Panc1 (cell line): ENCODE data around the gene SIX3. TPM values are rescaled to one million over a fixed set of nuclear protein-coding genes. Genes with fewer than 3 reads are reported as not detected.
A peak's percentile ranks its signal among the peaks of the same experiment; 100 is the strongest.

Experiments used
- ATAC-seq: fragments of 200-7000 bp; cut with Tn5 transposase; 2 replicates; pipeline ENCODE4 v1.9.1; 2020; ENCODE audit warnings: mild to moderate bottlenecking, moderate library complexity
- Bru-seq: library from RNA; stranded (reverse); fragments of 400-500 nt; gene quantifications from one replicate; lab custom pipeline; 2021; lab: Mats Ljungman, UMichigan
- BruChase-seq, 2 experiments: library from RNA; stranded (reverse); fragments of 400-500 nt; gene quantifications; one replicate each; lab custom pipeline; 2021; lab: Mats Ljungman, UMichigan
- BruUV-seq: library from RNA; stranded (reverse); fragments of 400-500 nt; replicated peaks from 2 replicates; lab custom pipeline; 2021; lab: Mats Ljungman, UMichigan
- CTCF ChIA-PET: fragments of 300-600 bp; sonication (Branson Sonifier 250); formaldehyde crosslinking; loops from one replicate; lab custom pipeline; 2022; ENCODE audit warnings: antibody characterized with exemption; lab: Charles Lee
- POLR2A ChIA-PET: fragments of 300-600 bp; sonication (Branson Sonifier 250); formaldehyde crosslinking; loops from one replicate; lab custom pipeline; 2022; ENCODE audit warnings: antibody characterized with exemption; lab: Charles Lee
- DNase-seq: peaks from one replicate; pipeline ENCODE4 v3.0.0-alpha.2; 2010; ENCODE audit warnings: low read depth, low spot score
- H3K27ac ChIP-seq: 2 replicates; pipeline ENCODE4 v1.5.1; 2011; ENCODE audit warnings: mild to moderate bottlenecking, low read length, inconsistent platforms
- H3K27me3 ChIP-seq: fragments of 200-500 bp; sonication (Bioruptor generic); 2 replicates; pipeline ENCODE4 v1.6.0; 2014; ENCODE audit warnings: low read length, inconsistent platforms; ENCODE audit not compliant: control insufficient read depth, insufficient read depth
- H3K36me3 ChIP-seq: fragments of 200-500 bp; sonication (Bioruptor generic); 2 replicates; pipeline ENCODE4 v1.5.1; 2014; ENCODE audit warnings: inconsistent platforms, mild to moderate bottlenecking, low read length, moderate library complexity; ENCODE audit not compliant: control insufficient read depth, insufficient read depth
- H3K4me1 ChIP-seq: 2 replicates; pipeline ENCODE4 v1.5.1; 2011; ENCODE audit warnings: inconsistent platforms, mild to moderate bottlenecking, low read length, moderate library complexity; ENCODE audit not compliant: control insufficient read depth, insufficient read depth
- H3K4me3 ChIP-seq, 2 experiments: 2 replicates each; pipeline ENCODE4 v1.5.1; 2011 to 2012; ENCODE audit warnings: low read depth in 2 of 2, low read length in 2 of 2, mild to moderate bottlenecking in 2 of 2, inconsistent platforms in 1 of 2, moderate library complexity in 1 of 2
- H3K9me3 ChIP-seq: fragments of 200-500 bp; sonication (Bioruptor generic); 2 replicates; pipeline ENCODE4 v1.5.1; 2014; ENCODE audit warnings: low read depth, mild to moderate bottlenecking, inconsistent platforms, low read length, moderate library complexity; ENCODE audit not compliant: control insufficient read depth, insufficient read depth
- CTCF ChIP-seq: fragments of 450-650 bp; IDR thresholded peaks from 2 replicates; pipeline ENCODE4 v1.5.1; 2017; ENCODE audit warnings: mild to moderate bottlenecking
- POLR2AphosphoS5 ChIP-seq: IDR thresholded peaks from 2 replicates; pipeline ENCODE4 v1.6.1; 2012; ENCODE audit warnings: mild to moderate bottlenecking, low read depth, low read length, moderate library complexity
- REST ChIP-seq, 2 experiments: IDR thresholded peaks; 2 replicates each; pipeline ENCODE4 v1.6.1; 2011 to 2012; ENCODE audit warnings: low read depth in 2 of 2, control low read depth in 1 of 2, low read length in 1 of 2, mild to moderate bottlenecking in 1 of 2, moderate library complexity in 1 of 2; ENCODE audit not compliant: insufficient read depth in 1 of 2
- SIN3A ChIP-seq: IDR thresholded peaks from 2 replicates; pipeline ENCODE4 v1.6.1; 2012; ENCODE audit warnings: low read depth, mild to moderate bottlenecking, low read length, moderate library complexity, borderline replicate concordance; ENCODE audit not compliant: insufficient read depth
- TCF7L2 ChIP-seq: IDR thresholded peaks from 2 replicates; pipeline ENCODE4 v1.6.1; 2011; ENCODE audit warnings: mild to moderate bottlenecking, low read depth, low read length, inconsistent platforms
- in situ Hi-C: cut with HindIII; loops from 2 replicates; pipeline ENCODE4 v1.10.0; 2016; ENCODE audit warnings: low sequenced_read_pairs, low pct_unique_long_range_greater_than_20kb
- intact Hi-C: fragments of 100-400 bp; cut with micrococcal nuclease; formaldehyde crosslinking; loops from one replicate; pipeline ENCODE4 v1.10.0; 2022; ENCODE audit not compliant: unreplicated experiment
- long read RNA-seq: library from polyadenylated mRNA; unstranded; transcript quantifications from one replicate; pipeline ENCODE4 v2.0.0, GENCODE V29; 2021; ENCODE audit not compliant: unreplicated experiment
- polyA plus RNA-seq: library from polyadenylated mRNA; unstranded; fragments of >200 nt; gene quantifications from one replicate; pipeline ENCODE4 v1.2.1, GENCODE V29; 2012; ENCODE audit warnings: missing spikeins; ENCODE audit not compliant: insufficient read length
- total RNA-seq: library from RNA; stranded (reverse); gene quantifications from one replicate; pipeline ENCODE4 v1.2.1, GENCODE V29; 2021; ENCODE audit not compliant: unreplicated experiment

SIX3 gene
- 0.21 TPM for total RNA-seq
- polyA plus RNA-seq, result 0.11 TPM
- percentile 27 among the genes with signal in this experiment for Bru-seq, nascent RNA
- percentile 26 among the genes with signal in this experiment for BruChase-seq, experiment 1, labeled RNA remaining after a 2-hour chase
- BruChase-seq, experiment 2, labeled RNA remaining after a 6-hour chase, result percentile 31 among the genes with signal in this experiment
- long read RNA-seq, result 0 reads

- H3K27me3 ChIP-seq, result no peaks in the 10 kb centered on the region
- CTCF ChIA-PET, result no interaction called here
Measured at GRCh38 chr2:44941551-44942234, at the start of gene SIX3. Gene SIX3 (plus strand): TSS chr2:44941702. CDS start chr2:44942105, 403 bp downstream.

More at GRCh38 chr2:44941551-44942234, at the start of gene SIX3:
- H3K36me3 ChIP-seq, result no peaks in the 10 kb centered on the region; the same call in 1 of the 2 replicates
- POLR2A ChIA-PET, result no interaction called here
- no TSS peak for BruUV-seq
- TF ChIP-seq REST (IDR thresholded peaks at IDR 0.05; ENCODE audit: insufficient read depth in 1 of 2, low read depth in 2 of 2, low read length in 1 of 2) (no peak), TCF7L2 (no peak), POLR2AphosphoS5 (no peak), SIN3A (no peak), CTCF (no peak)
- in situ Hi-C loops, result no loop called here
- H3K9me3 ChIP-seq, result no peaks in the 10 kb centered on the region
- H3K4me3 ChIP-seq, result peak within 1 kb of the TSS; percentile 32 to 38
- DNase-seq, result no peak
- peak; percentile 56 for ATAC-seq
- intact Hi-C loops, result no loop called here
- H3K27ac ChIP-seq, result no peak within 1 kb of the TSS
- 0 out of 2 replicates have a peak, but pooled peaks cover 5% of the 10 kb centered on the region for H3K4me1 ChIP-seq
